SK-N-SH (cell line): Measurements from ENCODE around the gene VAV1. TPM values are rescaled to one million over a fixed set of nuclear protein-coding genes. Genes with fewer than 3 reads are reported as not detected.

ENCODE experiments used
- CTCF ChIA-PET: fragments of 300-600, 350-600 bp; formaldehyde crosslinking; extraction: SDS; loops from one replicate; lab custom pipeline; 2021; lab: Yijun Ruan, JAX
- POLR2A ChIA-PET: fragments of 350-600 bp; sonication (Branson Sonifier 250); formaldehyde crosslinking; extraction: SDS; loops from one replicate; lab custom pipeline; 2020; ENCODE audit warnings: antibody characterized with exemption, inconsistent platforms; lab: Yijun Ruan, JAX
- DNase-seq: peaks from one replicate; pipeline ENCODE4 v3.0.0; 2012
- H2AFZ ChIP-seq: fragments of 200-600 bp; sonication (generic); 2 replicates; pipeline ENCODE4 v1.8.1; 2016; ENCODE audit warnings: antibody characterized with exemption, mild to moderate bottlenecking, low read depth
- H3F3A ChIP-seq: fragments of 200-600 bp; sonication (generic); replicated peaks from 2 replicates; pipeline ENCODE3; 2016; ENCODE audit warnings: antibody characterized with exemption, mild to moderate bottlenecking; ENCODE audit not compliant: insufficient read depth
- H3K27ac ChIP-seq, 2 experiments: fragments of 200-500 bp in 1 of 2; fragments of 200-600 bp in 1 of 2; sonication (Bioruptor generic) in 1 of 2; sonication (generic), shearing (Covaris generic) in 1 of 2; 2 replicates each; pipeline versions ENCODE4 v1.5.1 to v1.6.1; 2014 to 2016; ENCODE audit warnings: low read depth in 2 of 2, inconsistent platforms in 1 of 2, low read length in 1 of 2, mild to moderate bottlenecking in 1 of 2, mixed read lengths in 1 of 2
- H3K27me3 ChIP-seq: fragments of 200-600 bp; sonication (generic), shearing (Covaris generic); 2 replicates; pipeline ENCODE4 v1.6.1; 2016; ENCODE audit warnings: mixed run types; ENCODE audit not compliant: insufficient read depth
- H3K36me3 ChIP-seq, 2 experiments: fragments of 200-500 bp in 1 of 2; fragments of 200-600 bp in 1 of 2; sonication (Bioruptor generic) in 1 of 2; sonication (generic) in 1 of 2; replicated peaks in 1 of 2; 2 replicates each; pipeline versions ENCODE3 to v1.5.1; 2014 to 2016; ENCODE audit warnings: low read length in 1 of 2, mild to moderate bottlenecking in 1 of 2; ENCODE audit not compliant: insufficient read depth in 2 of 2, control insufficient read depth in 1 of 2
- H3K4me1 ChIP-seq, 2 experiments: fragments of 200-500 bp in 1 of 2; fragments of 200-600 bp in 1 of 2; sonication (Bioruptor generic) in 1 of 2; sonication (generic), shearing (Covaris generic) in 1 of 2; 2 replicates each; pipeline versions ENCODE4 v1.5.1 to v1.6.1; 2014 to 2016; ENCODE audit warnings: low read depth in 1 of 2, low read length in 1 of 2, mixed run types in 1 of 2; ENCODE audit not compliant: insufficient read depth in 2 of 2, control insufficient read depth in 1 of 2
- H3K4me2 ChIP-seq: fragments of 200-600 bp; sonication (generic), shearing (Covaris generic); 2 replicates; pipeline ENCODE4 v1.6.1; 2017; ENCODE audit warnings: mixed run types
- H3K4me3 ChIP-seq, 2 experiments: fragments of 200-500 bp in 1 of 2; fragments of 200-600 bp in 1 of 2; sonication (Bioruptor generic) in 1 of 2; sonication (generic), shearing (Covaris generic) in 1 of 2; 2 replicates each; pipeline versions ENCODE4 v1.5.1 to v1.8.1; 2014 to 2016; ENCODE audit warnings: low read depth in 2 of 2, inconsistent platforms in 1 of 2, low read length in 1 of 2, mild to moderate bottlenecking in 1 of 2, mixed read lengths in 1 of 2, moderate library complexity in 1 of 2
- H3K79me2 ChIP-seq: fragments of 200-600 bp; sonication (generic); 2 replicates; pipeline ENCODE4 v1.8.1; 2017; ENCODE audit warnings: mild to moderate bottlenecking; ENCODE audit not compliant: insufficient read depth
- H3K9ac ChIP-seq: fragments of 200-600 bp; sonication (generic); 2 replicates; pipeline ENCODE4 v1.6.1; 2017; ENCODE audit warnings: mixed run types
- H3K9me2 ChIP-seq: fragments of 200-600 bp; sonication (generic); 2 replicates; pipeline ENCODE4 v1.6.1; 2017; ENCODE audit warnings: mixed run types
- H3K9me3 ChIP-seq: fragments of 200-600 bp; sonication (generic); 2 replicates; pipeline ENCODE4 v1.6.1; 2017; ENCODE audit warnings: mixed run types, mild to moderate bottlenecking, moderate library complexity
- H4K20me1 ChIP-seq: fragments of 200-600 bp; sonication (generic); 2 replicates; pipeline ENCODE4 v1.6.1; 2017; ENCODE audit warnings: mild to moderate bottlenecking, mixed run types; ENCODE audit not compliant: insufficient read depth
- CHD2 ChIP-seq: fragments of 150-350 bp; IDR thresholded peaks from 2 replicates; pipeline ENCODE4 v1.6.1; 2018; ENCODE audit warnings: low read length; ENCODE audit not compliant: partially characterized antibody
- EZH2phosphoT487 ChIP-seq: fragments of 200-600 bp; sonication (generic); IDR thresholded peaks from 2 replicates; pipeline ENCODE4 v1.6.1; 2017; ENCODE audit warnings: low read depth, mixed run types, mild to moderate bottlenecking, antibody characterized with exemption, moderate library complexity, borderline replicate concordance
- FOSL2 ChIP-seq: IDR thresholded peaks from 2 replicates; pipeline ENCODE4 v1.4.0; 2012; ENCODE audit warnings: low read depth, mild to moderate bottlenecking, moderate library complexity, borderline replicate concordance
- FOXJ3 ChIP-seq: sonication (generic); formaldehyde crosslinking; IDR thresholded peaks from 2 replicates; pipeline ENCODE4 v1.5.1; 2020; ENCODE audit warnings: mild to moderate bottlenecking, missing genetic modification reagents
- GABPA ChIP-seq: IDR thresholded peaks from 2 replicates; pipeline ENCODE4 v1.4.0; 2012; ENCODE audit warnings: low read depth, mild to moderate bottlenecking
- IRF3 ChIP-seq: fragments of 150-350 bp; IDR thresholded peaks from 2 replicates; pipeline ENCODE4 v1.6.1; 2016; ENCODE audit warnings: mild to moderate bottlenecking, low read depth, low read length
- MXI1 ChIP-seq: IDR thresholded peaks from 2 replicates; pipeline ENCODE4 v1.6.1; 2012; ENCODE audit warnings: mild to moderate bottlenecking, low read depth, low read length, improper control_type of control experiment
- NFIC ChIP-seq: IDR thresholded peaks from 2 replicates; pipeline ENCODE4 v1.4.0; 2012; ENCODE audit warnings: borderline replicate concordance
- PBX3 ChIP-seq: IDR thresholded peaks from 2 replicates; pipeline ENCODE4; 2012
- REST ChIP-seq: IDR thresholded peaks from 2 replicates; pipeline ENCODE4 v1.6.1; 2012; ENCODE audit warnings: mild to moderate bottlenecking, low read depth, low read length, moderate library complexity
- RFX5 ChIP-seq: IDR thresholded peaks from 2 replicates; pipeline ENCODE4 v1.6.1; 2012; ENCODE audit warnings: mild to moderate bottlenecking, improper control_type of control experiment, low read length
- TAF1 ChIP-seq: IDR thresholded peaks from 2 replicates; pipeline ENCODE4 v1.6.1; 2012; ENCODE audit warnings: low read depth, mild to moderate bottlenecking, low read length, moderate library complexity, borderline replicate concordance
- USF1 ChIP-seq: IDR thresholded peaks from 2 replicates; pipeline ENCODE4 v1.4.0; 2012; ENCODE audit warnings: low read depth, borderline replicate concordance
- YY1 ChIP-seq: IDR thresholded peaks from 2 replicates; pipeline ENCODE4 v1.4.0; 2012; ENCODE audit warnings: low read depth, mild to moderate bottlenecking
- ZBTB33 ChIP-seq: IDR thresholded peaks from 2 replicates; pipeline ENCODE4 v1.4.0; 2012; ENCODE audit warnings: low read depth, borderline replicate concordance
- WGBS: methylation state at CpG from one replicate; pipeline ENCODE4 v1.1.6; 2017; ENCODE audit warnings: low lambda C conversion rate; 5-methylcytosine and 5-hydroxymethylcytosine counted together
- polyA plus RNA-seq, 3 experiments: library from polyadenylated mRNA; depleted of rRNA; stranded (reverse); fragments of >200 nt; gene quantifications; 2 replicates each; pipeline ENCODE4 v1.2.3, GENCODE V29; 2012

The VAV1 gene
- polyA plus RNA-seq, 1 of the 3 experiments (the other 2 are of a cell fraction) = 0.02 TPM

GRCh38 chr19:6817179-6817578 lies 44.7 kb downstream of the VAV1 start (continued):
- TF ChIP-seq FOSL2 (no peak), RFX5 (no peak), ZBTB33 (no peak), FOXJ3 (no peak), IRF3 (no peak), USF1 (no peak), MXI1 (no peak), EZH2phosphoT487 (no peak)

GRCh38 chr19:6818246-6818645 lies 45.7 kb downstream of the VAV1 start:
- Histone ChIP-seq H3F3A (no peaks in the 10 kb centered on the region), H3K4me3 (no peak overlapping the region), H3K9ac (no peak overlapping the region), H3K9me3 (no peaks in the 10 kb centered on the region), H3K4me2 (no peak overlapping the region), H3K36me3 (no peaks in the 10 kb centered on the region), H4K20me1 (no peaks in the 10 kb centered on the region), H3K27ac (no peak overlapping the region), H3K27me3 (no peaks in the 10 kb centered on the region; the same call in 1 of the 2 replicates), H3K9me2 (no peaks in the 10 kb centered on the region), H3K4me1 (no peaks in the 10 kb centered on the region), H2AFZ (no peak overlapping the region), H3K79me2 (no peaks in the 10 kb centered on the region)
- ChIA-PET CTCF (interaction anchor here (0.6 kb wide), 1 partner anchor 624 kb away, joined by 3 read pairs; no protein-coding TSS in a partner anchor), POLR2A (no interaction called here)
- no peak for DNase-seq
- WGBS = 13% methylated on average over 4 of the region's 4 CpGs
- TF ChIP-seq NFIC = no peak
- TF ChIP-seq ZBTB33 = no peak
- no peak for TF ChIP-seq YY1
- TF ChIP-seq EZH2phosphoT487 = no peak
- TF ChIP-seq IRF3 = no peak
- no peak for TF ChIP-seq REST
- TF ChIP-seq TAF1 = no peak
- TF ChIP-seq GABPA = no peak
- no peak for TF ChIP-seq FOSL2
- TF ChIP-seq PBX3 = no peak
- TF ChIP-seq CHD2 = no peak
